Medulla oblongata (tissue), 1 donor: Measurements from ENCODE around the gene HLA-DQB1.
A peak's percentile ranks its signal among the peaks of the same experiment; 100 is the strongest.
"Not testable (repeated sequence)": the region's sequence is repeated elsewhere in the genome, so short reads cannot be mapped to it uniquely, and the experiment has no call there.

Source experiments
- DNase-seq: peaks from one replicate; pipeline ENCODE4 v3.0.0-alpha.2; 2015; ENCODE audit errors: extremely low spot score

Gene HLA-DQB1

DNA sequence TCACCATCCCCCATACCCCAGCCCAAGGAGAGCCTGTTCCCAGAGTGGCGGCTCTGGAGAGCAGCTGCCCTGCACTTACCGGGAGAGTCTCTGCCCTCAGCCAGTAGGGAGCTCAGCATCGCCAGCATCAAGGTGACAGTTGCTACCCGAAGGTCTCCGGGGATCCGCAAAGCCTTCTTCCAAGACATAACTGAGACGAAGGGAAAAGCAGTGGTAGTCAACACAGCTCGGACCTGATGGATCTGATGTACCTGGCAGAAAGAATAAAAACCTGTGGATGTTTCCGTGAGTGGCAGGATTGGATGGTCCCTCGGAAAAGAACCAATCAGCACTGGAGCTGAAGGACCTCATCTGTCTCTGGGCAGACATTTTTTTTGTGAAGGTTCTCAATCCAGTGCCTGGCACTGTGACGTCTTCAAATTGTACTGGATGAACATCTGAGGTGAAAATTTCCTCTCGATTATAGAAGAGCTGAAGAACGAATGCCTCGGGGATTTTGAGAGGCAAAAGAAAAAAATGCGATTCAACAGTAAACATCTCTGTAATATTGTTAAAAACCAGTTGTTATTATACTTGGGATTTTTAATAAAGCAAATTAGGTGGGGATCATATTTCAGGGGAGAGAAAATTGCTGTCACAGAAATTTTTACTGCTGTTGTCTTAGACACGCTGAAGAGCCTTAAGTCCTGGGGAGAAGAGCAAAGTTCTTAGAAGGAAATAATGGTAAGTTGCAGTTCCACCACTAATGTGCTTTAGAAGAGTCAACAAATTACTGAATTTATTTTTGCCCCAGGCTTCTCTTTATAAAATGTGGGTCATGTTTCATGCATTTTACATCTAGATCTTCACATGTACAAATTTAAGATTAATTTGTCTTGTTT is at the start of gene HLA-DQB1:
TSS of gene HLA-DQB1 (minus strand) at position 238 of the 881 bp plus-strand sequence. CDS start at position 188, 50 bp downstream.
- DNase-seq, result peak; percentile 87

DNA sequence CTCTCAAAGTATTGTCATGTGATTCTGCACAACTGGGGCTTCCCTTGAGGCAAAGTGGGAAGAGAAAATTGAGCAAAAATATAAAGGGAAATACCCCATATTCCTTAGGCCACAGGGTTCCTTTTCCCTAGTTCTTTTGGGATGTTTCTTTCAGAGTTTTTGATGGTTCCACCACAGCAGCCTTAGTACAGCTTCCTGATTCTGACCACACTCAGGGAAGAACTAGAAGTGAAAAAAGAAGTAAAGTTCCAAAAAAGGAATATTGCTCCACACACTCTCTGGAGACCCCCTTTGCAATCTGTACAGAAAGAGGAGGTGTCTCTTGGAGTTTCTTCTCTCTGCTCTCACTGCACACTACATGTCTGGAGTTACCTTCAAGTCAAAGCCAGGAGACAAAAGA is 46.8 kb upstream of the HLA-DQB1 start:
- DNase-seq, result no peak

DNA sequence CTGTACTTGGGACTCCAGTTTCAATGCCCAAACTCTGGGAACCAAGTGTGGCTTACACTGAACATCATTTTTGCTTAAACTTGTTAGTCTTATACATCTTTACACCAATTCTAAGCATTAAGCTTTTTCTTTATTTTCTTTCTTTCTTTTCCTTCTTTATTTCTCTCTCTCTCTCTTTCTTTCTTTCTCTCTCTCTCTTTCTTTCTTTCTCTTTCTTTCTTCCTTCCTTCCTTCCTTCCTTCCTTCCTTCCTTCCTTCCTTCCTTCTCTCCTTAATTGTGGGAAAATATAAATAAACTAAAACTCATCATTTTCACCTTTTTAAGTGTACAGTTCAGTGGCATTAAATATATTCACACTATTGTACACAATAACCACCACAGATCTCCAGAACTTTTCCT is 43.2 kb upstream of the HLA-DQB1 start:
- DNase-seq, result no peak

DNA sequence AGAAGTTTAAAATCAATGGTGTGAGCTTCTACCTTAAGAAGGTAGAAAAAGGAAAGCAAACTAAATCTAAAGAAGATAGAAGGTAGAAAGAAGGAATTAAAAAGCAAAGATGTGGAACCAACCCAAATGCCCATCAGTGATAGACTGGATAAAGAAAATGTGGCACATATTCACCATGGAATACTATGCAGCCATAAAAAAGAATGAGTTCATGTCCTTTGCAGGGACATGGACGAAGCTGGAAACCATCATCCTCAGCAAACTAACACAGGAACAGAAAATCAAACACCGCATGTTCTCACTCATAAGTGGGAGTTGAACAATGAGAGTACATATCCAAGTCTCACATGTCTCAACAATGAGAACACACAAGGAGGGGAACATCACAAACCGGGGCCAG is 38.7 kb upstream of the HLA-DQB1 start:
- DNase-seq, result not testable (repeated sequence)

DNA sequence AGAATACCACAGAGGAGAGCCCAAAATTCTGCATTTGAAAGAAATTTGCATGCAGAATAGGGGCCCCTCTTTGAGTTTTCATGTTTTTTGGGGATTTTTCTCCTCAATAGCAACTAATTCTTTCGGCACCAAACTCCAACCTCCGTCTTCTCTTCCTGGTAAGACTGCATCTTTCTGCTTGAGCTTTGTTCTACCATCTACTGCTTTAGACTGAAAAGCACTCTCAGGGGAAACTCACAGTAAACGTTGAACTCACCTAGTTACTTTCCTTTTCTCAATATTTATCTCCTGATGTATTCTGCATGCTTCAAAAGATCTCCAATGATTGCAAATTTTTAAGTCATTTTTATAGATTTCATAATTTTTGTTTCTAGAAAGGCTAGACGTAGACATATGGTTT is 36.9 kb upstream of the HLA-DQB1 start:
- DNase-seq, result no peak

DNA sequence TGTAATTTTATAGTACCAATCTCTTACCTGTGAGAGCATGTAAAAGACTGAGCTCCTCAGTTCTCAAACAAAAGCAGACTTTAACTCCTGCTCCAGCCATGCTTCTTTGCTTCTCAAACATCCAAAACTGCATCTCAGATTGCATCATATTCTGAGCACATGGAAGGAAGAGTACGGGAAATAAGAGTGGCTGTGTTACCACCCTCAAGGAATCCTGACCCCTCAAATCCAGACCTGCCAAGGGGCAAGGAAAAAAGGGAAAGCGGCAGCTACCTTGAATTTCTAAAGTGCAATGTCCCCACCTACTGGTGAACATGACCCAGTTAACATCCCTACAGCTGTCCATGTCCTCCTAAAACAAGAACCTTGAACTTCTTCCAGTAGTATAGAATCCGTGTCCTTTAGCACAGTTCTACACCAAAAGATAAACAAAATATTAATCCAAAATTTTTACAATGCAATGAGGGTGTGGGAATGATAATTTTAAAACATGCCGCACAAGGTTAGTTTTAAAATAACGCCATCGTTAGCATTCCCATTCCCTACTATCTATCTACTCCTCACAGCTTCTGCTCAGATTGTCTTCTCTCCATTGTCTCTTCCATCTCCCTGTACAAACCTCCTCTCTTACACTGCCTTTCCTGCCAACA is 34.1 kb upstream of the HLA-DQB1 start:
- peak; percentile 81 for DNase-seq

DNA sequence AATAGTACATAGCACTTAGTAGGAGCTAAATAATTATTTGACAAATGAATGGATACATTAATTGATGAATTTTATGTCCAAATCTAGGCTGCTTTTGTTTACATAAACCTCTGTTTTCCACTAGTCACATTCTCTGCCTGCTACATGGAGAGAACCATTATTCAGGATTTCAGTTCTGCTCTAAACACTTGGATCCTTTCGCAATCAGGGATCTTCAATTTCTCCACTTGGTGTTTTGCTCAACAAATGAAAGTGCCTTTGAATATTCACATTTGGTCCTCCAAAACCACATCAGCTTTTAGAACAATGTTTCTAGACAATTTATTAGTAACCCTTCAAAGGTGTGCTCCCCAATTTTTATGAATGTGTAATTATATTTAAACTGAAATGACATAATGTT is 30.6 kb upstream of the HLA-DQB1 start:
- peak; percentile 1 for DNase-seq

DNA sequence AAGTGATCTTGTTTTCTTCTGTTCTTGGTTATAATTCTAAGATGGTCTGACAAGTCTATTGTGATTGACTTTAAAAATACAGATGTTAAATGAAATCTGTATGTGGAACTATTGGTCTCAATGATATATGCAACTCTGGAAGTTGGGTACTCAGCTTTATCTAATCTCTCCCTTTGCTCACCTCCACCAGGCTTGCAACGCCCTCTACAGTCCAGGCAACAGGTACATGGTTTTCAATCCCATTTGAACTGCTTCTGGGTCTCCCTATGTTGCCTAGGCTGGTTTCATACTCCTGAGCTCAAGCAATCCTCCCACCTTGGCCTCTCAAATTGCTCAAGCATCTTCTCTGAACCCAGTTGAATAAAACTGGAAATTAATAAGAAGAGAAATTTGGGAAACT is 25.6 kb upstream of the HLA-DQB1 start:
- peak; percentile 1 for DNase-seq

DNA sequence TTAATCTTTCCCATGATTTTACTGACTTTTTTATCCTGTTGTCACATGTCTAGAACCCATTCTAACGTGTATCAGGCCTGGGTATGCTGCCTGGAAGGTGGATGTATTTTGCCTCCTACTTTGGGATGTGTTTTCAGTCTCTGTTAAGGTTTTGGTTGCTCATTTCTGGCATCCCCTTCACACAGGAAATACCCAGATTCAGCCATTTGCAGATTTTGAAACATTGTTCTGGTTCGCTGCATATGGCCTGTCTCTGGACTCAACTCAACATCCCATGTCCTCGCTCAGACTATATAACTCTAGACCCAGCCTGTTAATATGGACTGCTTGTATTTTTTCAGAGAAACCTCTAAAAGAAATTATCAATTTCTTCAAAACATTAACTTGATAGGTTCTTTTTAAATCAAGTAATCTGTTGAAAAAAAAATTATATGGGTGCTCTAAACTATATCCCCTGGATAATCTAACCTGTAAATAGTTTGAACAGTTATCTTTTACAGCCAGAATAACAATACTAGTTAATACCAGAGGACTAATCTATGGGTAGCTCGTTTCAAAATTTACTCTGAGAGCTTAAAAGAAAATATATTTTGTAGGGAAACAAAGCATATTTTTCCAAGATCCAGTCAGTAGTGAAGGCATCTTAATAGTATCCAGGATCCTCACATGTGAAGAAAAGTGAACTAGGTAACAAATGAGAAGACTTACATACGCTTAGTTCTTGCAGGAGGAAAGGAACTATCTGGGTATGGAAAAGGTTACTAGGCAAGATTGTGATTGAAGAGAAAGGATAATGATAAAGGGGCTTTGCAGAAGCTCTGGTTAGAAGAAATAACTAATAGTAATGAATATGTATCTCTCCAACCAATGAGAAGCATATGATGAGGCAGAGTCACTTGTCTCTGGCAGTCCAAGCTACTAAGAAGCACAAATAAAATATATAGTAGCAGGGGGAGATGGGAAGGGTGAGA is 23.4 kb upstream of the HLA-DQB1 start:
- peak; percentile 41 for DNase-seq

DNA sequence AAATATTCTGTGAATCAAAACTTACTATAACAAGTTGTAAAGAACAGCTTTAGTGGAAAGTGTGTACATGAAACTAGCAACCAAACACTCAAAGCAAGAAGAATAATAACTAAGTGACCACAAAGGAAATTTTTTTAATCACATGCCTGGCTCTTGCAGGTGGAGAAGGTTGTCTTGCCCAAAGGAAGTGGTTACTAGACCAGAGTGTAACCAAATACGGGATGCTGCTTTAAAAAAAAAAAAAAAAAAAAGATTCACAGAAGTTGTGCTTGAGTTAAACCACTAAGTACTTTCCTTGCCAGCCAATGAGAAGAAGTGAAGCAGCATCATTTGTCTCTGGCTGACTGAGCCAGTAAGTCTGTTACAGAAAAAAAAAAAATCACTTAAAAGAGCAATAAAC is 19.1 kb upstream of the HLA-DQB1 start:
- DNase-seq, result peak; percentile 4

DNA sequence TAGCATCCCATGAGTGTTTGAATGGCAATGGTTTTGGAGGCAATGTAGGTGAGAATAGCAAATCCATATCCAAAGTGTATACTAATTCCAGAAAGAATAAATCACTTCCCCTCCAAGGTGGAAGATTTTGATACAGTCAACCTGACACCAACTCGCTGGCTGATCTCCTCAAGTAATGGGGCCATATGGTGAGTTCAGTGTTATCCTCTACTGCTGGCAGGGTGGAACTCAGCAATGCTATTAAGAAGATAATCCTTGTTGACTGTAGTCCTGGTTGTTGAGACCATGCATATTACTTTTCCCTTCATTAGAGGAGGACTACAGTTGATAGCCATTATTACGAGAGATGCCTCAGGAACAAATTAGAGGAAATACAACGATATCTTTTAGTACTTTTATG is 17.8 kb upstream of the HLA-DQB1 start:
- DNase-seq, result no peak

DNA sequence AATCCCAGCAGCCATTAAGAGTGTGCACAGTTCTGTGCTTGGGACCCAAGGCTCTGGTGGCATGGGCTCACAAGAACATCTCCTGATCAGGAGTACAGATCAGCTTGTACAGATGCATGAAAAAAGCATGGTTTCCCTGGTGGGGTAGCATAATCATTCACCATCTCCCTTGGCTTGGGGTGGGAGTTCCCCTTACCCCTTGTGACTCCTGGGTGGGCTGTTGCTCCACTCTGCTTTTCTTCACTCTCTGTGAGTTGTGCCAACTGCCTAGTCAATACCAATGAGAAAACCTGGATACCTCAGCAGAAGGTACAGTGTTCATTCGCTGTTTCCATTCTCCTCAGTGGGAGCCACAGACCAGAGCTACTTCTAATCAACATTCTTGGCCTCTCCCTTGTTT is 13.6 kb upstream of the HLA-DQB1 start:
- DNase-seq, result no peak

DNA sequence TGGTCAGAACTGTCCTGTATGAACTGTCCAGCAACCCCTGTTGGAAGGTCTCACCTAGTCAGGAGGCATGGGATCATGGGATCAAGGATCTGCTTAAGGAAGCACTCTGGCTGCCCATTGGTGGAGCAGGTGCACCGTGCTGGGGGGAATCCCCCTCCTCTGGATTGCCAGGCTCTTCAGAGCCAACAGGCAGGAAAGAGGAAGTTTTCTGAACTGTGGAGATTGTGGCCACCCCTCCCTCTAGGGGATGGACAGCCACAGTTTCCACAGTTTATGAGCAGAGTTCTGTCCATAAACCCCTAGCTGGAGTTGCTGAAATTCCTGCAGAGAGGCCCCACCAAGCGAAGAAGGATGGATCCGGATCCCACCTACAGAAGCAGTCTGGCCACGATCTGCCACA is 13.0 kb upstream of the HLA-DQB1 start:
- DNase-seq, result no peak

DNA sequence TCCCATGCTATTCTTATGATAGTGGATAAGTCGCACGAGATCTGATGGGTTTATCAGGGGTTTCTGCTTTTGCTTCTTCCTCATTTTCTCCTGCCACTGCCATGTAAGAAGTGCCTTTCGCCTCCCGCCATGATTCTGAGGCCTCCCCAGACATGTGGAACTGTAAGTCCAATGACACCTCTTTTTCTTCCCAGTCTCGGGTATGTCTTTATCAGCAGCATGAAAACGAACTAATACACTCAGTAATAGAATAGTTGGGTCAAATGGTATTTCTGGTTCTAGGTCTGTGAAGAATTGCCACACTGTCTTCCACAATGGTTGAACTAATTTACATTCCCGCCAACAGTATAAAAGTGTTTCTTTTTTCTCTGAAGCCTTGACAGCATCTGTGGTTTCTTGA is 7.7 kb upstream of the HLA-DQB1 start:
- not testable (repeated sequence) for DNase-seq

DNA sequence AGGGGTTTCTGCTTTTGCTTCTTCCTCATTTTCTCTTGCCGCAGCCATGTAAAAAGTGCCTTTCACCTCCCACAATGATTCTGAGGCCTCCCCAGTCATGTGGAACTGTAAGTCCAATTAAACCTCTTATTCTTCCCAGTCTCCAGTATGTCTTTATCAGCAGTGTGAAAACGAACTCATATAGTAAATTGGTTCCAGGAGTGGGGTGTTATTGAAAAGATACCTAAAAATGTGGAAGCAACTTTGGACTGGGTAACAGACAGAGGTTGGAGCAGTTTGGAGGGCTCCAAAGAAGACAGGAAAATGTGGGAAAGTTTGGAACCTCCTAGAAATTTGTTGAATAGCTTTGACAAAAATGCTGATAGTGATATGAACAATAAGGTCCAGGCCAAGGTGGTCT is 5.5 kb upstream of the HLA-DQB1 start:
- DNase-seq, result not testable (repeated sequence)

DNA sequence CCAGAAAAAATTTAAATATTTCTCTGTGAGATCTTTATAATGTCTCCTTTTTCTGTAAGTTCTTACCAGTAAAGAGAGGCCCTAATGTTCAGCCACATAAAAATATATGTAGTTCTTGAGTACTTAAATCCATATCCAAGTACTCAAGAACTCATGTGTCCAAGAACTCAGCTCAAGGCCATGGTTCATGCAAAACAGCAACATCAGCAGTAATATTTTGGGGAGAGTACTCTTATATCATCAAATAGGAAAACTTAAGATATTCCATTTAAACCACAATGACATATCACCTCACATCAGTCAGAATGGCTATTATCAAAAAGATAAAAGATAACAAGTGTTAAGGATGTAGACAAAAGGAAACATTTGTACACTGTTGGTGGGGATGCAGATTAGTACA is 3.4 kb upstream of the HLA-DQB1 start:
- no peak for DNase-seq

DNA sequence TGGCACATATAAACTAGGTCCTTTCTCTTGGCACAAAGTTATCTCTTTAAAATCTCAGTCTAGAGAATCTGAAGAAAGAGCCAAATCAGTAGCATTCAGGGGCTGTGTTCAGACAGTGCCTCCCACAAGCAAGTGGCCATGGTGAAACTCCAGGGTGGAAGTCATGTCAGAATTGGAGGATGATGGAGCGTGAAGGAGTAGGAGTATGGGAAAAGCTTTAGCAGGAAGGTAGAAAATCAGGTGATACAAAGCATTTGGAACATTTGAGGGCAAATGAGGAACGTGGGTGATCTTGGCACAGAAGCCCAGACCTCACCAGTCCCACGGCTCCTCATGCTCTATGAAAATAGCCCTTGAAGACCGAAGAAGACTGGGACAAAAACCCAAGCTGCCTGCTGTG is 2.8 kb upstream of the HLA-DQB1 start:
- DNase-seq, result no peak

DNA sequence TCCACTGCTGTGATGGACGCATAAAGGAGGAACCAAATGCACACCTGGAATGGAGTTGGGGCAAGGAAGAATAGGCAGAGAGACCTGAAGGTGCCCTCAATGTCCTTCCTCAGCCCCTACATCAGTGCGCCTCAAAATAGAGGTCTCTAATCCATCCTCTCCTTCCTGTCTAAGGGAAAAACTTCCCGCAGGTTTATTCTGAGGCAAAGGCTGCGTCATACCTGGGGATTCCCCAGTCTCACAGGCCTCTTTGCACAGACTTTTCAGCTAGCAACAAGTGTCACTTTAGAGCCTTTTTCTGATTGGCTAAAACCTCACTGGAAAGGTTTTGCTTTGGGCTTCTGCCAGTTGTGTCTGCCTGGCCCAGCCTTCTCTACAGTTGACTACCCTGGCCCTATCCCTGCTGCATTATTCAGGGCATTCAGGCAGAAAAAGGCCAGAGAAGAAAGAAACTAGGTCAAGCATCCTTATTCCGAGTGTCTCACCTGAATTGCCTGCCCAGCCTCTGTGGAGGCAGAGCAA is 1.8 kb upstream of the HLA-DQB1 start:
- DNase-seq, result peak; percentile 86

DNA sequence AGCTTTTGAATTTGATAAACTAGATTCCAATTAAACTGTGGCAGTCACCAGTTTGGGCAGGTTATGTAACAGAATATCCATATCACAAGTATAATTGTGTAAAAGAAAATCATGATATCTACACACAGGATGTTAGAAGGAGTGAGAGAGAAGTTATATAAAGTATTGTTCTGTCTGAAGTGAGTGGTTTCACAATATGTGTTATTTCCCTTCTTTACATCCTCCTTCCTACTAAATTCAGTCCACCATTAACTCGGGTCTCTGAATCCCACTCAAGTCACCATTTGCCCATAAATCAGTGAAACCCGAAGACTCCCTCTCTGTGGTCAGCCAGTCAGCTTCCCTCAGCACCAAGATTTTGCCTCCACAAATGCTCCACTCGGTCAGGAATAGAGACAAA is 796 bp downstream of the HLA-DQB1 start:
- no peak for DNase-seq

DNA sequence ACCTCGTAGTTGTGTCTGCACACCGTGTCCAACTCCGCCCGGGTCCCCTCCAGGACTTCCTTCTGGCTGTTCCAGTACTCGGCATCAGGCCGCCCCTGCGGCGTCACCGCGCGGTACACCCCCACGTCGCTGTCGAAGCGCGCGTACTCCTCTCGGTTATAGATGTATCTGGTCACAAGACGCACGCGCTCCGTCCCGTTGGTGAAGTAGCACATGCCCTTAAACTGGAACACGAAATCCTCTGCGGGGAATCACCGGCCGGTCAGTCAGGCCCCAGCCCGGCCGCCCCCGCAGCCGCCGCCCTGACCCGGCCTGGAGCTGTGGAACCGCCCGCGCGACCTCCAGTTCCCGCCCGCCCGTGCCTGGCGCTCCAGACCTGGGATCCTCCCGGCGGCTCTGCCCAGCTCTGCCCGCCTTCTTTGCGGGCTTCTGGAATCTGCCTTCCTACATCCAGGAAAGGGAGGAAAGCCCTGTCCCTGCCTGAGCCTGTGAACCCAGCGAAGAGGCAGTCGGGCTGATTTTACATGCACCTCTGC is 1.6 kb downstream of the HLA-DQB1 start:
- DNase-seq, result no peak

DNA sequence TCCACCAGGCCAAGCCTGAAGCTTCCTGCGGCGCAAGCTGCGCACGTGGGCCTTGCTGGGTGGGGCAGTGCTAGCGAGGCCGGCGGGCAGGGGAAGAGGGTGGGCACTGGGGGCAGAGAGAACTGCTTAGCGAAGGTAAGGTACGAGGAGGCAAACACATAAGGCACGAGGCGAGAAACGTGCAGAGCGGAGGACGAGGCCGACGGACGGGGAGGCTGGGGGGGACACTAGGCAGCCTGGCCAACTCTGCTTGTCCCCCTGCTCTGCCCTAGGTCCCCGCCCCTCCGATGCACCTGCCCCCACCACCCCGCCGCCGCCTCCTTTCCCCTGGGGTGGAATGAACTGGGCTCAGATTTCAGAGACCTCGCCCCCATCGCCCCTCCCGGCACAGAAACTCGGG is 2.1 kb downstream of the HLA-DQB1 start:
- no peak for DNase-seq

DNA sequence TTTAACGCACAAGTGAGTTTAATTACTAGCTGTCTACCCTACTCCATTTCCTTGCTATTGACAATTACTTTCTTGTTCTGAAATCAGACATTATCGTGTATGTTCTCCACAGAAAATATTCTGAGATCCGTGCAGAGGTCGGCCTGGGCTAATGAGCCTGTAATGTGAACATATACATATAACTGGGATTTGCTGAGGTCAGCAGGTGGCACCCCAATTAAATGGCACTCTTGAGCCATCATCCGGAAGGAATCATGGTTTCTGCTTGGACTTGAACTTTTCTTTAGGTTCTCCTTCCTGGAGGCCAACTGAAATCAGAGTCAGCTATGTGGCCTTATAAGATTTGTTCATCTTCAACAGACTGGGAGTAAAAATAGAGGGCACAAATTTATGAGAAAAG is 3.6 kb downstream of the HLA-DQB1 start:
- no peak for DNase-seq
